ENCODE results near the gene TCF7L1. TPM values are rescaled to one million over a fixed set of nuclear protein-coding genes. Genes with fewer than 3 reads are reported as not detected.
A peak's percentile ranks its signal among the peaks of the same experiment; 100 is the strongest.

Gene TCF7L1
- total and polyA plus RNA-seq, 2 of the 13 experiments (the other 11 are each of a cell fraction or from before 2014, with no cell fraction given): 0.04 to 0.15 TPM

GRCh38 chr2:85324639-85325465 lies 191.7 kb downstream of the TCF7L1 start (continued):
- no peak for TF ChIP-seq DMTF1 (CRISPR knock-in tag; IDR thresholded peaks at IDR 0.05)
- no peak for TF ChIP-seq GPN1 (CRISPR knock-in tag; IDR thresholded peaks at IDR 0.05; ENCODE audit: borderline replicate concordance)
- peak; percentile 64; the same call in 1 of the 2 replicates for TF ChIP-seq ARNT2 (CRISPR knock-in tag; IDR thresholded peaks at IDR 0.05; ENCODE audit: low read depth)
- TF ChIP-seq DPF2 (CRISPR knock-in tag; IDR thresholded peaks at IDR 0.05; ENCODE audit: borderline replicate concordance, low read depth): peak; percentile 60; the same call in 1 of the 2 replicates
- TF ChIP-seq JDP2 (CRISPR knock-in tag; IDR thresholded peaks at IDR 0.05; ENCODE audit: borderline replicate concordance): no peak; the same call in 1 of the 2 replicates
- TF ChIP-seq TCF12 (IDR thresholded peaks at IDR 0.05): no peak
- peak; percentile 85 for TF ChIP-seq TCF12 (CRISPR knock-in tag; IDR thresholded peaks at IDR 0.05)
- TF ChIP-seq TEAD3 (CRISPR knock-in tag; optimal IDR thresholded peaks at IDR 0.05; ENCODE audit: borderline replicate concordance): peak; percentile 88
- TF ChIP-seq RXRB (CRISPR knock-in tag; IDR thresholded peaks at IDR 0.05; ENCODE audit: borderline replicate concordance): peak; percentile 95
- no peak for TF ChIP-seq ZSCAN30 (CRISPR knock-in tag; IDR thresholded peaks at IDR 0.05)
- no peak for TF ChIP-seq LRRFIP1 (CRISPR knock-in tag; conservative IDR thresholded peaks at IDR 0.05)
- TF ChIP-seq ZBTB34 (CRISPR knock-in tag; IDR thresholded peaks at IDR 0.05): peak; percentile 88
- TF ChIP-seq POLR2A (IDR thresholded peaks at IDR 0.05; ENCODE audit: insufficient read depth in 1 of 2, low read depth in 2 of 2, low read length in 2 of 2): peak; percentile 76 to 78
- no peak for TF ChIP-seq JARID2 (CRISPR knock-in tag; IDR thresholded peaks at IDR 0.05; ENCODE audit: insufficient replicate concordance)
- no peak for TF ChIP-seq MTF1 (CRISPR knock-in tag; IDR thresholded peaks at IDR 0.05)
- TF ChIP-seq HMG20B (CRISPR knock-in tag; conservative IDR thresholded peaks at IDR 0.05): no peak; the same call in 1 of the 2 replicates
- no peak for TF ChIP-seq MXD3 (CRISPR knock-in tag; IDR thresholded peaks at IDR 0.05)
- TF ChIP-seq ARID5B (CRISPR knock-in tag; IDR thresholded peaks at IDR 0.05): no peak; the same call in none of the 2 replicates

Measured in HepG2 (cell line).